Dermis microvascular lymphatic vessel endothelial cell (primary cell): ENCODE results near the gene SNRPB2. TPM values are rescaled to one million over a fixed set of nuclear protein-coding genes. Genes with fewer than 3 reads are reported as not detected.

Experiments used
- total RNA-seq: library from RNA; depleted of rRNA; stranded (reverse); fragments of >200 nt; gene quantifications from 2 replicates; pipeline ENCODE4 v1.2.1, GENCODE V29; 2014

SNRPB2 gene
- total RNA-seq, 1 donor from 2014 or later, result 31.1 TPM

Other genes with a start within 250 kb of the SNRPB2 start
- 8.1 and 8.6 TPM in 2 replicates for gene KIF16B, start 156.6 kb upstream of the SNRPB2 start, total RNA-seq
- not detected in 2 replicates for gene OTOR, start 18.3 kb downstream of the SNRPB2 start, total RNA-seq